Measurements from ENCODE around the gene ADAMTS19.

The ADAMTS19 gene, protein sequence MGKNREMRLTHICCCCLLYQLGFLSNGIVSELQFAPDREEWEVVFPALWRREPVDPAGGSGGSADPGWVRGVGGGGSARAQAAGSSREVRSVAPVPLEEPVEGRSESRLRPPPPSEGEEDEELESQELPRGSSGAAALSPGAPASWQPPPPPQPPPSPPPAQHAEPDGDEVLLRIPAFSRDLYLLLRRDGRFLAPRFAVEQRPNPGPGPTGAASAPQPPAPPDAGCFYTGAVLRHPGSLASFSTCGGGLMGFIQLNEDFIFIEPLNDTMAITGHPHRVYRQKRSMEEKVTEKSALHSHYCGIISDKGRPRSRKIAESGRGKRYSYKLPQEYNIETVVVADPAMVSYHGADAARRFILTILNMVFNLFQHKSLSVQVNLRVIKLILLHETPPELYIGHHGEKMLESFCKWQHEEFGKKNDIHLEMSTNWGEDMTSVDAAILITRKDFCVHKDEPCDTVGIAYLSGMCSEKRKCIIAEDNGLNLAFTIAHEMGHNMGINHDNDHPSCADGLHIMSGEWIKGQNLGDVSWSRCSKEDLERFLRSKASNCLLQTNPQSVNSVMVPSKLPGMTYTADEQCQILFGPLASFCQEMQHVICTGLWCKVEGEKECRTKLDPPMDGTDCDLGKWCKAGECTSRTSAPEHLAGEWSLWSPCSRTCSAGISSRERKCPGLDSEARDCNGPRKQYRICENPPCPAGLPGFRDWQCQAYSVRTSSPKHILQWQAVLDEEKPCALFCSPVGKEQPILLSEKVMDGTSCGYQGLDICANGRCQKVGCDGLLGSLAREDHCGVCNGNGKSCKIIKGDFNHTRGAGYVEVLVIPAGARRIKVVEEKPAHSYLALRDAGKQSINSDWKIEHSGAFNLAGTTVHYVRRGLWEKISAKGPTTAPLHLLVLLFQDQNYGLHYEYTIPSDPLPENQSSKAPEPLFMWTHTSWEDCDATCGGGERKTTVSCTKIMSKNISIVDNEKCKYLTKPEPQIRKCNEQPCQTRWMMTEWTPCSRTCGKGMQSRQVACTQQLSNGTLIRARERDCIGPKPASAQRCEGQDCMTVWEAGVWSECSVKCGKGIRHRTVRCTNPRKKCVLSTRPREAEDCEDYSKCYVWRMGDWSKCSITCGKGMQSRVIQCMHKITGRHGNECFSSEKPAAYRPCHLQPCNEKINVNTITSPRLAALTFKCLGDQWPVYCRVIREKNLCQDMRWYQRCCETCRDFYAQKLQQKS

DNA sequence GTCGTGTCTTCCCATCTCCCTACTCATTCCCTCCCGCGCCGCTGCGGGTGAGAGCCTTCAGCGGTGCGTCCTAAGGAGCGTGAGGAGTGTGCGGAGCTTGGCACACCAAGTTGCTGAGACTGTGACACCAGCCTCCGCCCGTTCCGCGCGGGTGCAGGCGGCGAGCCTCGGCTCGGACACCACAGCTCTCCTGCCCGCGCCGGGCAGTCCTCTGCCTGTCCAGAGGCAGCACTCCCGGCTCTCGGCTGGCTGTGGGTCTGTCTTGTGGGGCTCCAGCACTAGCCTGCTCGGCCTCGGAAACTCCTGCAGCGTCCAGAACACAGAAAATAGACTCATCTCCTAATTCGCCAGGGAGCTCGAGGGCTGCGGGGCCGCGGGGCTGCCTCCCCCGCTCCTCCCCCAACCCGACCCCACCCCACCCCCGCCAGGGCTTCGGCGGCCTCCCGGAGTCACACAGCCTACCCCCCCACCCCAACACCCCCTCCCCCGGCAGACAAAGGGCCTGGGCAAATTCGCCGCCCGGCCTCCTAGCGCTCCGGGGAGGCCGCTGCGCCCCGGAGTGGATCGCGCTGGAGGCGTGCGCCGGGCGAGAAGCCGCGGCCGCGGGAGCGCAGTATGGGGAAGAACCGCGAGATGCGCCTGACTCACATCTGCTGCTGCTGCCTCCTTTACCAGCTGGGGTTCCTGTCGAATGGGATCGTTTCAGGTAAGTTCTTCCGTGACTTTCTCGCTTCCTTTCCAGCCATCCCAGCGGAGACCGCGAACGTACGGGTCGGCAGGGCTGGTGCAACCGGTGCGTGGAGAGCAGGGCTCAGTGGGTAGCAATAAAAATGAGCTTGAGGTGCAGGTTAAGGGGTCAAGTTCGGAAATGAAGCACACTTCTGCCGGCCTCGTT, at the start of gene ADAMTS19:
ADAMTS19 (plus strand) TSS at position 522 of the 895 bp plus-strand sequence; CDS start at position 616, 94 bp downstream.
- TF ChIP-seq GATA3 (IDR thresholded peaks at IDR 0.05; ENCODE audit: low read depth, low read length) (no peak), GATA2 (IDR thresholded peaks at IDR 0.05; ENCODE audit: low read depth, low read length) (no peak)

DNA sequence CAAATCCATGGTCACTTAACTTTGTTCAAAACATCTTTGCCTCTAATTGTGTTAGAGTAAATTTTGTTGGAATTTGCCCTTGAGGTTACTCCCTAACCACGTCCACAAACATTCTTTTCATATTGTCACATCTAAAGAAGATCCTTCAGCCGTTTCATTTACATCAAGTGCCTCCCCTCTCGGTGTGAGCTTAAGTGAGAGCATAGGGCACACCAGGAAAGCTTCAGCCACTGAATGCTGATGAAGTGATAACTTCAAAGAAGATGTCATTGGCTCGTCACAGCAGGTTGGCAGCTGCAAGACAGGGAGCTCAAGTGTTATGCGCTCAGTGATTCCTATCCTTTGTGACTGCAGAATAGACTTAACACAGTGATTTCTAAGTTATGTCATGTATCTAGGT, 49.6 kb upstream of the ADAMTS19 start:
- TF ChIP-seq GATA3 (IDR thresholded peaks at IDR 0.05; ENCODE audit: low read depth, low read length) (no peak), GATA2 (IDR thresholded peaks at IDR 0.05; ENCODE audit: low read depth, low read length) (no peak)

DNA sequence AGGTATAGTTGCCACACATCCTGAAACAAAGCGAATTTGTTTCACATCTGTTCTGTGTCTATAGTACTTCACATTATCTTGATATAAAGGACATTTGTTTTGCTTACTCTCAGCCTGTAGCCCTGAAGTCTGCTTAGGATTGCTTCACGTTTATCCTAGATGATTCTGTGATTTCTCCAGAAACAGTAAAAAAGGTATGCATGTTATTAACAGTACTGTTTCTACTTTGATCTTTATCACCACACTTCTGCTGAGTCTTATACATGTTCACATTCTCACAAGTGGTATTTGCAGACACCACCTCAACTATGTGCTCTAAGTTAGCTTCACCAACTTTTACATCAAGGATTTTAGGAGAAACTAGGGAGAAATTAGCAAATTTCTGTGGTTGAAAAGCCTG, 47.4 kb upstream of the ADAMTS19 start:
- TF ChIP-seq GATA3 (IDR thresholded peaks at IDR 0.05; ENCODE audit: low read depth, low read length) (no peak), GATA2 (IDR thresholded peaks at IDR 0.05; ENCODE audit: low read depth, low read length) (no peak)

DNA sequence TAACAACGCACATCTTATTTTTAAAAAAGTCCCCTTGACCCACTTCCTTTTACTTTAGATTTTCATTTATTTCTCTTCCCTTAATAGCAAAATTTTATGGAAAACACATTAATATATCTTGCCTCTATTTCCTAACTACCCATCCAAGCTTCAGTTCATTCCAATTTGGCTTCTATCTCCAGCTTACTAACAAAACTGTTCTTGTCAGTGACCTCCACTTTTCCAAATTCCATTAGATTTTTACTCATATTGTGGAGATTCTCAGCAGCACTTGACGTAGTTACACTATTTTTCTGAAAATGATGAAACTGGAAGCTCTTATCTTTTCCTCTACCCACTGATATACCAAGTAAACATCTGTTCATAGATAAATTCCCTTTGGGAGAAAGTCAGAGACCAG, 46.5 kb upstream of the ADAMTS19 start:
- TF ChIP-seq GATA2 (IDR thresholded peaks at IDR 0.05; ENCODE audit: low read depth, low read length) (no peak), GATA3 (IDR thresholded peaks at IDR 0.05; ENCODE audit: low read depth, low read length) (no peak)

DNA sequence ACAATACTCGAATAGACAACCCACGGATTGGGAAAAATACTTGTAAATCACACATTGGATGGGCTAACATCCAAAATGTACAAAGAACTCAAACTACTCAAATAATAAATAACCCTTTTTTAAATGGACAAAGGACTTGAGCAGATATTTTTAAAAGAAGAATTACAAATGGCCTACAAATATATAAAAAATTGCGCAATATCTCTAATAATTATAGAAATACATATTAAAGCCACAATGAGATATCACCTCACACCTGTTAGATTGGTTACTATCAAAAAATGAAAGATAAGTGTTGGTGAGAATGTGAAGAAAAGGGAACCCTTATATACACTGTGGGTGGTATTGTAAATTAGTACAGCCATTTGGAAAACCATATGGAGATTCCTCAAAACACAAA, 40.8 kb upstream of the ADAMTS19 start:
- TF ChIP-seq GATA2 (IDR thresholded peaks at IDR 0.05; ENCODE audit: low read depth, low read length) (no peak), GATA3 (IDR thresholded peaks at IDR 0.05; ENCODE audit: low read depth, low read length) (no peak)

DNA sequence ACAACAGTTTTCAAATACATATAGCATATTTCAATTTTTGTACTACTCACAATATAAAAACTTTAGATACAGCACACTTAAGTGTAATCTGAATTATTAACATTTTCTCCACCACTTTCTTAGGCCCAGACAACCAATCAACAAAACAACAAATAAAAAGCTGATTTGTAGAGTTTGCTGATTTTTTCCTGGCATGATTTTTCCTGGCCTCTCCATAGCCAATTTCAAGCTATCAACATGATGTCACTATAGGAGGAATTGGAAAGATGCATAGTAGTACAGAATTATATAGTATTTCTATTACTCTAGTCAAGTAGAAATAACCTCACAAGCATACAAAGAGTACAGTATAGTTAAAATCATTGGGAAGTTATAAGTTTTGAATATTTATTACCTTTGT, 35.1 kb upstream of the ADAMTS19 start:
- no peak for TF ChIP-seq GATA3 (IDR thresholded peaks at IDR 0.05; ENCODE audit: low read depth, low read length)
- no peak for TF ChIP-seq GATA2 (IDR thresholded peaks at IDR 0.05; ENCODE audit: low read depth, low read length)

DNA sequence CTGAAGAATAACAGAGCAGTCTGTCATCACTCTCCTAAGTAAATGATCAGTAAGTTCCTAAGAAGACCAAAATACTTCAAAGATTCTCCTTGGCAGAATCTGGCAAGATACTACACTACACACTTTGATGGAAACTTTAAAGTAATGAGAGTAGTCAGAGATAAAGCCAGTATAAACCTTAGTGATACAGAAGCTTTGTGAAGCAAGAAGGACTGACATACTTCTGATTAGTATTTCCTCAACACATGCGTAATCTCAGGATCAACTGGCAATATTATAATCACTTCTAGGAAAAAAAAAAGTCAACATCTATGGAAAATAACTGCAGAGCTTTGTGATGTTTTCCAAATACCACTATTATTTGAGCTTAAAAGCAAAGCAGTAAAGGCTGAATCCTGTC, 34.0 kb upstream of the ADAMTS19 start:
- TF ChIP-seq GATA3 (IDR thresholded peaks at IDR 0.05; ENCODE audit: low read depth, low read length), result no peak
- TF ChIP-seq GATA2 (IDR thresholded peaks at IDR 0.05; ENCODE audit: low read depth, low read length), result no peak

DNA sequence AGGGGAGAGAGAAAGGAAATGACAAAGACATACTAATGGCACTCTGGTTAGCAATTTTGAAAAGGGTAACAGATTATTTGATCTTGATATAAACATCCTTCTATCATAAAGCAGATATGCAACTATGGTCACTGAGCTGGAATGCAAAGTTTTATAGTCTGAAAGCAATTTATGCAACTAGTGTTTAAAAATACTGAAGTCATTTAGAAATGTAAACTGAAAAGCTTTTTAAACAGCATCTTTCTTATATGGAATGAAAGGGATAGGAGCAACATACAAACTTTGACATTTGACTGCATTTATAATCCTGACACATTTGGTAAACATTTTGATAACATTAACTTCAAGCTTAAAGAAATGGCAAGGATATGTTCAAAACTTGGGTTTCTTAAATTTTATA, 28.7 kb upstream of the ADAMTS19 start:
- TF ChIP-seq GATA2 (IDR thresholded peaks at IDR 0.05; ENCODE audit: low read depth, low read length) (no peak), GATA3 (IDR thresholded peaks at IDR 0.05; ENCODE audit: low read depth, low read length) (no peak)

DNA sequence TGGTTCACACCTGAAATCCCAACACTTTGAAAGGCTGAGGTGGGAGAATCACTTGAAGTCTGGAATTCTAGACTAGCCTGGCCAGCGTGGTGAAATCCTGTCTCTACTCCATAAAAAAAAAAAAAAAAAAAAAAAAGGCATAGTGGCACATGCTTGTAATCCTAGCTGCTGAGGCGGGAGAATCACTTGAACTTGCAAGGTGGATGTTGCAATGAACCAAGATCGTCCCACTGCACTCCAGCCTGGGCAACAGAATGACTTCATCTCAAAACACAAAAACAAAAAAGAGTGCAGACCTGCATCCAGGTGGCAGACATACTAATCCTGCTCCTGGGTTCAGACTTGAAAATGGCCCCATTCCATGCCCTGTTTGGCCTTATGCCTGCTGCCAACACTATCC, 21.8 kb upstream of the ADAMTS19 start:
- TF ChIP-seq GATA3 (IDR thresholded peaks at IDR 0.05; ENCODE audit: low read depth, low read length) (no peak), GATA2 (IDR thresholded peaks at IDR 0.05; ENCODE audit: low read depth, low read length) (no peak)

DNA sequence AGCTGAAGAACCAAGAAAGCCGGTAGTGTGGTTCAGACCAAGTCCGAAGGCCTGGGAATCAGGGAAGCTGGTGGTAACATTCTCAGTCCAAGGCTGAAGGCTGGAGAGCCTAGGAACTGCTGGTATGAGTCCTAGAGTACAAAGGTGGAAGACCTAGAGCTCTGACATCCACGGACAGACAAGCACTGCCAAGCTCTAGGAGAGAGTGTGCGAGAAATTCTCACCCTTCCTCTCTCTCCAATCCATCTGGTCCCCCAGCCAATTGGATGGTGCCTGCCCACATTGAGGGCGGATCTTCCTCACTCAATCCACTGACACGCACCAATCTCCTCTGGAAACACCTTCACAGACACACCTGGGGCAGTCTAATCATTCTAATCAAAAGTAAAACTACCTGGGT, 19.7 kb upstream of the ADAMTS19 start:
- no peak for TF ChIP-seq GATA3 (IDR thresholded peaks at IDR 0.05; ENCODE audit: low read depth, low read length)

DNA sequence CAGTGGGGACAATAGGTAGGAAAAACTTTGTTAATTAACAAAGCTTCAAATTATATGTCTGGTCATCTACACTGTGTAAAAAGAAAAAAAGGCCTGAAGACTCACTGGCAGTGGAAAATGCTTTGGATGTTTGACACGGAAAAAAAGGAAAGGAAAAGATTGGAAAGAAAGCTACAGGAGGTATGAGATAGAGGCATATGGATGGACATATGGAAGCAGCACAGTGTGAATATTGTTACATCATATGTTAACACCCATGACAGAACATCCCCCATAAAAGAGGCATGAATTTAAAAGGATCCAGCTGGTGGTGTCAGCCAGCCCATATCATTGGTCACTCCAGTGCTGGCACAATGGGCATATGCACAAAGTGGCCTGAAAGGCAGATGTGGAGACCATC, 19.0 kb upstream of the ADAMTS19 start:
- TF ChIP-seq GATA2 (IDR thresholded peaks at IDR 0.05; ENCODE audit: low read depth, low read length), result no peak
- TF ChIP-seq GATA3 (IDR thresholded peaks at IDR 0.05; ENCODE audit: low read depth, low read length), result no peak

DNA sequence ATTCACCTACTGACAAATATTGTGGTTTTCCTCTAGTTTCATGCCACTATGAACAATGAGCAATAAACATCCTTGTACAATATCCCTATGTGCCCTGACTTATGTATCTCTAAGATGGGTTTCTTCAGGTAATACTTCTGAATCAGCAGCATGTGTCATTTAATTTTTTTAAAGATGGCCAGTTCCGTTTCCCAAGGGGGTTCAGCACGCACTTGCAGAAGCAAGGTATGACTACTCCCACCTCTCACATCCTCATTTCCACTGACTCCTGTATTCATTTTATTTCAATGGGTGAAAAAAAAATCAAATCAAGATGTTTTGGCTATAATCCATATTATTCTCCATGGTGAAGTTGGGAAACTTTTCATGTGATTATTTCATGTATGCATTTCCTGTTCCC, 14.7 kb upstream of the ADAMTS19 start:
- TF ChIP-seq GATA2 (IDR thresholded peaks at IDR 0.05; ENCODE audit: low read depth, low read length), result no peak
- TF ChIP-seq GATA3 (IDR thresholded peaks at IDR 0.05; ENCODE audit: low read depth, low read length), result no peak

DNA sequence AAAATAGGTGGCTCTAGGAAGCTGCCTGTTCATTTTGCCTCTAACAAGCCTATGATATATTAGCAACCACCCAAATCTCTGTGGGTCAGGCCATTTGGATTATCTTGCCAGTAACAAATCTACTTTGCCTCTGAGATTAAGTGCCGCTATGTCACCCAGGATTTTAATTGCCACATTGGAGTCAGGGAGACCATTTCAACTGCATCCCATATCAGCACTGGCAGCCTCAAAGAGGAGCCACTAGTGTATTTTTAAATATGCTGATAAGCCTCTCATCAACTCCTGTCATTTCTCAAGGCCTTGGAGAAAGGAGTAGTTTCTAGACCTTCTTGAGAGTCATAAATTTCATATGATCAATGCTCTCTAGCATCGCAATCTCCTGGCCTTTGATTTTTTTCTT, 12.1 kb upstream of the ADAMTS19 start:
- TF ChIP-seq GATA3 (IDR thresholded peaks at IDR 0.05; ENCODE audit: low read depth, low read length), result no peak
- no peak for TF ChIP-seq GATA2 (IDR thresholded peaks at IDR 0.05; ENCODE audit: low read depth, low read length)

Measured in SH-SY5Y (cell line).